ENCODE measurements around the gene CBX3.
"Not testable (repeated sequence)": the region's sequence is repeated elsewhere in the genome, so short reads cannot be mapped to it uniquely, and the experiment has no call there.

The CBX3 gene

GRCh38 chr7:26163804-26164203, 37.7 kb upstream of the CBX3 start:
- ATAC-seq: not testable (repeated sequence)
- TF ChIP-seq ZNF8 (CRISPR knock-in tag; IDR thresholded peaks at IDR 0.05): peak; percentile 26; the same call in 1 of the 2 replicates

GRCh38 chr7:26165950-26166683, 35.4 kb upstream of the CBX3 start:
- no peak for TF ChIP-seq CSRNP3 (CRISPR knock-in tag; IDR thresholded peaks at IDR 0.05)
- no peak for TF ChIP-seq ZC3H10 (CRISPR knock-in tag; IDR thresholded peaks at IDR 0.05)
- no peak for TF ChIP-seq CREB5 (CRISPR knock-in tag; IDR thresholded peaks at IDR 0.05; ENCODE audit: low read depth)
- no peak for TF ChIP-seq TCF4 (CRISPR knock-in tag; IDR thresholded peaks at IDR 0.05; ENCODE audit: borderline replicate concordance)
- no peak for TF ChIP-seq ZNF70 (CRISPR knock-in tag; IDR thresholded peaks at IDR 0.05)
- no peak for TF ChIP-seq CSDC2 (CRISPR knock-in tag; IDR thresholded peaks at IDR 0.05)
- no peak for TF ChIP-seq ZNF8 (CRISPR knock-in tag; IDR thresholded peaks at IDR 0.05)
- no peak for TF ChIP-seq ZNF565 (CRISPR knock-in tag; conservative IDR thresholded peaks at IDR 0.05; ENCODE audit: low read depth)
- TF ChIP-seq RARB (CRISPR knock-in tag; IDR thresholded peaks at IDR 0.05): no peak
- TF ChIP-seq ZFP30 (CRISPR knock-in tag; IDR thresholded peaks at IDR 0.05): no peak
- no peak for TF ChIP-seq SNAI2 (CRISPR knock-in tag; IDR thresholded peaks at IDR 0.05)
- no peak for TF ChIP-seq PPARA (CRISPR knock-in tag; IDR thresholded peaks at IDR 0.05; ENCODE audit: borderline replicate concordance)
- TF ChIP-seq POU6F1 (CRISPR knock-in tag; IDR thresholded peaks at IDR 0.05; ENCODE audit: borderline replicate concordance, low read depth): no peak
- TF ChIP-seq ISL1 (CRISPR knock-in tag; IDR thresholded peaks at IDR 0.05): no peak
- TF ChIP-seq OSR1 (CRISPR knock-in tag; IDR thresholded peaks at IDR 0.05): no peak
- no peak for TF ChIP-seq BACH2 (CRISPR knock-in tag; IDR thresholded peaks at IDR 0.05; ENCODE audit: borderline replicate concordance)
- no peak for TF ChIP-seq ZFP3 (CRISPR knock-in tag; IDR thresholded peaks at IDR 0.05)
- no peak for TF ChIP-seq TSHZ2 (CRISPR knock-in tag; IDR thresholded peaks at IDR 0.05)
- TF ChIP-seq PATZ1 (CRISPR knock-in tag; IDR thresholded peaks at IDR 0.05; ENCODE audit: borderline replicate concordance): no peak
- ATAC-seq: no peak

- peak; percentile 24; the same call in 1 of the 3 replicates for ATAC-seq
- no peak for TF ChIP-seq ESRRG (CRISPR knock-in tag; IDR thresholded peaks at IDR 0.05)
- no peak for TF ChIP-seq PPARA (CRISPR knock-in tag; IDR thresholded peaks at IDR 0.05; ENCODE audit: borderline replicate concordance)
- TF ChIP-seq POU6F1 (CRISPR knock-in tag; IDR thresholded peaks at IDR 0.05; ENCODE audit: borderline replicate concordance, low read depth): no peak
- TF ChIP-seq GLIS3 (CRISPR knock-in tag; IDR thresholded peaks at IDR 0.05): no peak
- no peak for TF ChIP-seq TCF4 (CRISPR knock-in tag; IDR thresholded peaks at IDR 0.05; ENCODE audit: borderline replicate concordance)
- TF ChIP-seq CREB5 (CRISPR knock-in tag; IDR thresholded peaks at IDR 0.05; ENCODE audit: low read depth): no peak
- no peak for TF ChIP-seq BACH2 (CRISPR knock-in tag; IDR thresholded peaks at IDR 0.05; ENCODE audit: borderline replicate concordance)
- no peak for TF ChIP-seq PATZ1 (CRISPR knock-in tag; IDR thresholded peaks at IDR 0.05; ENCODE audit: borderline replicate concordance)
- TF ChIP-seq ZFP30 (CRISPR knock-in tag; IDR thresholded peaks at IDR 0.05): no peak
- TF ChIP-seq ZNF8 (CRISPR knock-in tag; IDR thresholded peaks at IDR 0.05): no peak
- no peak for TF ChIP-seq CSDC2 (CRISPR knock-in tag; IDR thresholded peaks at IDR 0.05)
Measured at GRCh38 chr7:26166684-26167266, 34.8 kb upstream of the CBX3 start.

Measured in SK-N-SH treated with all-trans-retinoic acid at 6 μM for 48 hours (cell line).